H4 (cell line): Measurements from ENCODE around the gene OR10D3. TPM values are rescaled to one million over a fixed set of nuclear protein-coding genes. Genes with fewer than 3 reads are reported as not detected.
"Not testable (repeated sequence)": the region's sequence is repeated elsewhere in the genome, so short reads cannot be mapped to it uniquely, and the experiment has no call there.

Experiments
- DNase-seq: peaks from one replicate; pipeline ENCODE4 v3.0.0-alpha.2; 2015; ENCODE audit warnings: low spot score
- total RNA-seq: library from RNA; depleted of rRNA; stranded (reverse); fragments of >200 nt; shearing (Covaris generic); gene quantifications from 2 replicates; pipeline ENCODE4 v1.2.3, GENCODE V29; 2014

OR10D3 gene
- total RNA-seq, 1 experiment from 2014 or later, result not detected

DNA sequence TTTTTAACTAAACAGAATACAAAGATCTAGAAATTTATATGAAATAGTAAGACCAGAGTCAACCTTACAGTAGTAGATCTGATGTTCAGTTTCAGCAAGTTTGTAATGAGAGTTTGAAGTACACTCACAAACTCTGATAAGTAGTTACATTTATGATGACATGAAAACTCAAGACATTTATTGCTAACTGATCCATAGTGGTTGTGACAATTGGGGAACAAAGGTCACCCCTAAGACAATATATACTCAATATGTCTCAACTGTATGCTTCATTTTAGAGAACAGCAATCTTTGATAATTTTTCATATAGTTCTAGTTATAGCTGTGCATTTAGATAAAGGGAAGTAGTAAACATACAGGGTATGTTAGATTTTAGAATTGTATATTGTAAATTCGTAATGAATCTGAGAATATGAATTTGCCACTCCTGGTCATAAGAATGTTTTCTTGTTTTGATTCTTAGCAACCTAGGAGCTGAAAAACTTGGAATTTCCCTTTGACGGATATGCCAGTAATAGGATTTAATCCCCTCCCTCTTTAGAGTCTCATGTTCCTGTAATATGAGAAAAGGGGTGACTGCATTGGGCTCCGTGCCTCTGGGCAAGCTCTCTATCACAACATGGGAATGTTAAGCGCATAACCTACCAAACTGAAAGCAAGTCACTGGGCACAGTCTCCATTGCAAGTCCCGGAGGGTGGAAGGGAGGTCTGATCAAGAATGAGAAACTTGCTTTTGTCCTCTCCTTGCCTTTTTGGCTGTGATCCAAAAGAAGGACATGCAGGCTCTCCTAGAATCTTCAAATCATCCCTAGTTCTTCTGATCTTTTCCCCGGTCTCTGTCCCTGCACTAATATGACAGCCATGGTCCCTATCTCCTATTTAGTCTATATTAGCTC, 11.4 kb downstream of the OR10D3 start:
- no peak for DNase-seq

DNA sequence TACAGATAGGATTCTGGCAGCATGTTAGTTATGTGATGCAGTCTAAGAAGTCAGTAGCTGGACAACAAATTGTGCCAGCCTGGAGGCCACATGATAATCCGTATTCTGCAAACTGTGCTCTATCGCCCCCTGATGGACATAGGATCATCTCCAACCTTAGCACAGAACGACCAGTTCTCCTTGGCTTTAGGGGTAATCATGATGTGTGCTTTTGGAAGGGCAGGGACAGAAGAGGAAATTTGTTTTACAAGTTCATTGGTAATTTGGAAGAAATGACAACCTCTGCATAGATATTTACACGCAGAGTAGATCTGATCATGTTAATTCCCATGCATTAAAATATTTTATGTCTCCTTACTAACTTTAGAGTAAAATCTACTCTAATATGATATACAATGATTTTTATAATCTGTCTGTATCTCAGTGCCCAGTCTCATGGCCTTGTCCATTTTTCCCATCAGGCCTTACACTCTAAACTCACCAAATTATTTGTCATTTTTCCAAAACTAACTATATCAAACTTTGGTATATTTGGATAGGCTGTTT, 12.1 kb downstream of the OR10D3 start:
- peak; percentile 62 for DNase-seq

DNA sequence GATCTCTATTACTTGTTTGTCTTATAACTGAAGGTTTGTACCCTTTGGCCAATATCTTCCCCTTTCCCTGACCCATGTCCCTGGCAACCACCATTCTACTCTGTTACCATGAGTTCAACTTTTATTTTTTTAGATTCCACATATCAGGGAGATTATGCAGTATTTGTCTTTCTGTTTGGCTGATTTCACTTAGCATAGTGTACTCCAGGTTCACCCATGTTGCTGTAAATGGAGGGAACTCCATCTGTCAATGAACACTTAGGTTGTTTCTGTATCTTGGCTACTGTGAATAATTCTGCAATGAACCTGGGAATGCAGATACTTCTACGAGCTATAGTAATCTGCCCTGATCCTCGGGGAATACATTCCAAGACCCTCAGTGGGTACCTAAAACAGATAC, 14.9 kb downstream of the OR10D3 start:
- DNase-seq, result no peak

DNA sequence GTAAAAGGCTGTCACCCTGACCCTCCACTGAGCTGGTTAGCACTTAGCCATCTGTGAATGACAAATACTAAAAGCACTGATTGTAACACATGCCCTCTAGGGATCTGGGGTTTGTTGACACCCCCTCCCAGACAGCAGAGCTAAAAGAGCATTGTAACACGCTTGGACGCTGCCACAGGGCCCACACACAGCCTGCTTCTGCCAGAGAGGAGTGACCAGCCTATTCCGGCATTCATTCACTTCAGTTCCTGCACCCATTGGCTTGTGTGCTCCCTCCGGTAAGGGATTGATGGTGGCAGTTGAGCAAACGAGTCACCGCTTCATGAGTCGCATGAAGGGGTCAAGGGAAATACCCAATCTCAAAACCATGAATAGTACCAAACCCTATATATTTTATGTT, 15.8 kb downstream of the OR10D3 start:
- no peak for DNase-seq

DNA sequence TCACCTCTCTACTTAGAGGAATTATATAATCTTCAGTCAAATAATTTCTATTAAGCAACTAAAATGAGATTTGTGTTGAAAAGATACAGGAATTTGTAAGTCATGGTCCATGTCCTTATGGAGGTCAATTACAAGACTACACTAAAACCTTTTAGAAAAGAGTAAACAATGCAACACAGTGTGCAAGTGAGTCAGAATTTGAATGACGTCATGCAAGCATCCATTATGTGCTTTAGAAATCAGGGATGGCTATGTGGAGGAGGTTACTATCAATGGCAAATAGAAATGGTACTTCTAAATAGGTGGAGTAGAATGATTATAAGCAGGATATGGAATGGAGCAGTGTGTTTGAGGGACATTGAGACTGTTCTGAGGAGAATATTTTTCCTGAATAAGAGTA, 16.6 kb downstream of the OR10D3 start:
- peak; percentile 28 for DNase-seq

DNA sequence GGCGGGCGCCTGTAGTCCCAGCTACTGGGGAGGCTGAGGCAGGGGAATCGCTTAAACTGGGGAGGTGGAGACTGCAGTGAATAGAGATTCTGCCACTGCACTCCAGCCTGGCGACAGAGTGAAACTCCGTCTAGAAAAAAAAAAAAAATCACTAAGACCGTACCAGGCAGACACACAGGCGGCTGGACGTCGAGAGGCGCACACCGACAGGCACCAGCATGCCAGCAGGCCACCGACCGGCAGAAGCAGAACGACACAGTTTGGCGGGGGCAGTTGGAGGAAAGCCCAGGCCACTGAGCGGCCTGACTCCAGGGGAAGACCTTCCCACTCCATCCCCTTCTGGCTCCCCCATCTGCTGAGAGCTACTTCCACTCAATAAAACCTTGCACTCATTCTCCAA, 17.5 kb downstream of the OR10D3 start:
- no peak for DNase-seq

DNA sequence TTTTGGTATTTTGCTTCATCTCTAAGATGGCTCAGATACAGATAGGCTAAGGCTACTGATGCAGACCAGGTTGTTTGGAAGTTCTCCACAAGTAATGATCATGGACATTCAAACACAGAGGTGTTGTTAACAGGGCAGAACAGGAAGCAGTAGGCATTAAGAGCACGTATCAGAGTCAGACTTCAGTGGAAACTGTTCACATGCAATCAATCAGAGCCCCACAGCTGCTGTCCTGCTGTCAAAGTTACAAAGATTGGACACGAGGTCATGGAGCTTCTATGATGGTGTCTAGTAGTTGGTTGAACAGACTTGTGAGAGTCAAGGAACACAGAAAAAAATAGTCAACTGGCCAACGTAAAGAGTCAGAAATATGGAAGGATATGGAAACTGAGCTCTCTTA, 19.8 kb downstream of the OR10D3 start:
- DNase-seq, result no peak

DNA sequence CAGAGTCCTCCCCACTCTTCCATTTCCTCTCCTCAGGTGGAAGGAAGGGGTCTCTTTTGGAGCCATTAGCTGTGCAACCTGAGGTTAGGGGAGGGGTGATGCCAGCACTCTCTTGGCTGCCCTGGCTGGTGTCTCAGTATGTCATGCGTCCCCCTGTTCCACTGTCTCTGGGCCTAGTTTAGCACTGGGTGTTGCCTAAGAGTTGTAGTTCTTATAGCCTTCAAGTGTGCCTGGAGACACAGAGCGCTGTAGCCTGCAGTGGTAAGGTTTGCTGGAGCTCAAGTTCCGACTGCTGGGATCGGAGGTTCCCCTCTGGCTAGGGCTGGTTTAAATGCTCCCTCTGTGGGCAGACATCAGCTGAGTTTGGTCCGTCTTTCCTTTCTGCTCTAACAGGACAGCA, 20.9 kb downstream of the OR10D3 start:
- no peak for DNase-seq

DNA sequence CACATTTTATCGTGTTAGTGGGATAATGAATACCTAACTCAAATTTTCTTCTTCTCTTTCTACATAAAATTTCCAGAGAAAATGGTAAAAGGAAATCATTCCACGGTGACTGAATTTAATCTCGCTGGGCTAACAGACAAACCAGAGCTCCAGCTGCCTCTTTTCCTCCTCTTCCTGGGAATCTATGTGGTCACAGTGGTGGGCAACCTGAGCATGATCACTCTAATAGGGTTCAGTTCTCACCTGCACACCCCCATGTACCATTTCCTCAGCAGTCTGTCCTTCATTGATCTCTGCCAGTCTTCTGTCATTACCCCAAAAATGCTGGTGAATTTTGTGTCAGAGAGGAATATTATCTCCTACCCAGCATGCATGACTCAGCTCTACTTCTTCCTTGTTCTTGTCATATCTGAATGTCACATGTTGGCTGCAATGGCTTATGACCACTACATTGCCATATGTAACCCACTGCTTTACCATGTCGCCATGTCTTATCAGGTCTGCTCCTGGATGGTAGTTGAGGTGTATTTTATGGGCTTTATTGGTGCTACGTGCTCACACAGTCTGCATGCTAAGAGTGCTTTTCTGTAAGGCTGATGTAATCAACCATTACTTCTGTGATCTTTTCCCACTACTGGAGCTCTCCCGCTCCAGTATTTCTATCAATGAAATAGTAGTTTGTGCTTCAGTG, 24.1 kb downstream of the OR10D3 start:
- DNase-seq, result no peak

DNA sequence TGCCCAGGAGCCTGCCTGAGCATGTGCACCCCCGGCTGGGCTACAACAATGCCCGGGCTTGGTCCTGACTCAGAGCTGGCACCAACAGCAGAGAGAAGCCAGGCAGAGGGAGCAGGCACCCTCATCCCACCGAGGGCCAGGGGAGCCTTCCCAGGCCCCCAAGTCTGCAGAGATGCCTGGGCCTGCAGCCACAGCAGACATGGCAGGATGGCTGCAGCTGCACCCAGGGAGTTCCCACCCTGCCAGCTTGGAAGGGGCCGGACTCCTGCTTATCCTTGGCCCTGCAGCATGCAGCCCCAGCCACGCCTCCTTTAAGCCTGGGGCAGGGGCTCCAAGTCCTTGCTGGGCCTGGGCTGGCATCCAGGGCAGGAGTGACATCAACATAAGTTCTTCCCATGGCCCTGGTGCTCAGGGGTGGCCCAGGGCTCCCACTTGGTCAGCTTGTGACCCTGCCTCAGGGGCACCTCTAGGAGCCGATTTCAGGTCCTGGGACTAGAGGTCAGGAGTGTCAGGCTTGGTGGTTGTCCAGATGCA, 26.7 kb downstream of the OR10D3 start:
- DNase-seq, result no peak

DNA sequence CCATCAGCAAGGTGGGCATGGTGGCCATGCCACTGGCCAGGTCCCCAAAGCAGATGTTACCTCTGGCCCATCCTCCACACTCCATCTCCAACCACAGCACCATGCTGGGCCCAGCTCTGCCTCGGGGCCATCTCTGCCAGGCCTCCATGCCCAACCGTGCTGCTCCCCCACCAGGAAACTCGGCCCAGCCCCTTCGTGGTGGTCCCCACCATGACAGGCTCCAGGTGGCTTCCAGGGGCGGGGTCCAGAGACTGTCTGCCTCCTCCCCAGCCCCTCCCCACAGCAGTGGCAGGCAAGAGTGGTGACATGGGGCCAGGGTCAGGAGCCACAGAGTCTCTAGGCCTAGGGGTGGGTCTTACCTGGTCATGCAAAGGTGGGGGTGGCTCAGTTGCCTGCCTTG, 27.3 kb downstream of the OR10D3 start:
- DNase-seq, result no peak

DNA sequence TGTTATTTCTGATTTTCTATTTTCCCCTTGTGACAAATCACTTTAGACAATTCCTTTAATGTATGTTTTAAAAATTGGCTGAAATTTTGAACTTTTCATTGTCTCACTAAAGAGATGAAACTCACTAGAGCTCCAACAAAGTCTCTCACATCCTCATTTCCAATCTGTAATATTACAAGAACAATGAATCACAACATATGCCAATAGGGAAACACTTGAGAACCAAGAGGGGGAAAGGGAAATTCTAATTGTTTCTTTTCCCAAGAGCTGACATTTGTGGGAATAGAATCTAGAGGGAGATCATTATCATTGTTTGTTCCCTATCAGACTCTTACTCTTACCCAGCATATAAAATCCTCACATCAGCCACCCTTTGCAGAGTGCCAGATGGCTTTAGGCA, 28.2 kb downstream of the OR10D3 start:
- no peak for DNase-seq

DNA sequence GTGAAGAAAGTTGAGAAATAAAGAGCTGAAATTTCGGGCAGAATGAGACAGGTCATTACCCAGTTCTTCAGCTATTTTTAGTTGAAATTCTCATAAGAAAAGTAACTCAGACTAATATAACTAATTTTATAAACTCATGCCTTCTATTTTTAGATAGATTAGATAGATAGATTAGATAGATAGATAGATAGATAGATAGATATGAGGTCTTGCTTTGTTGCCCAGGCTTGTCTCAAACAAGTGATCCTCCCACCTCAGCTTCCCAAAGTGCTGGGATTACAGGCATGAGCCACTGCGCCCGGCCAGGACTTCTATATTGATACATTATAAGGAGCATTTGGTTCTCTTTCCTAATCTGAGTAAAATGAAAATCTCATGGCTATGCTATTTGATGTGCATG, 30.9 kb downstream of the OR10D3 start:
- no peak for DNase-seq

DNA sequence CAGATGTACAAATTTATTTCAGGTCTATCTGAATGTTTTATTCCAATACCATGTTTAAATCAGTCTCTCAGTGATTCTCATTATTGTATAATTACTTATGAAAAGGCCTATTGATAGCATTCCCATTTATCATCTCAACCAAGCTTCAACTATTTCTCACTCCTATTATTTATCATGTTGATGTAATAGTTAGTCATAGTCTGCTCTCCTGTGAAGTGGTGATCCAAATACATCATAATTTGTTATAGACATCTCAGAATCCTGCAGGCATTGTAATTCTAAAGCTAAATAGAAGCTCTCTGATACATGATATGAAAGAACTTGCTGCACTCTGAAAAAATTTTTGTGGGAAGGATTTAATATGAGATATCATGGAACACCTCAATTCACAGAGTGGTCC, 36.0 kb downstream of the OR10D3 start:
- DNase-seq, result no peak

DNA sequence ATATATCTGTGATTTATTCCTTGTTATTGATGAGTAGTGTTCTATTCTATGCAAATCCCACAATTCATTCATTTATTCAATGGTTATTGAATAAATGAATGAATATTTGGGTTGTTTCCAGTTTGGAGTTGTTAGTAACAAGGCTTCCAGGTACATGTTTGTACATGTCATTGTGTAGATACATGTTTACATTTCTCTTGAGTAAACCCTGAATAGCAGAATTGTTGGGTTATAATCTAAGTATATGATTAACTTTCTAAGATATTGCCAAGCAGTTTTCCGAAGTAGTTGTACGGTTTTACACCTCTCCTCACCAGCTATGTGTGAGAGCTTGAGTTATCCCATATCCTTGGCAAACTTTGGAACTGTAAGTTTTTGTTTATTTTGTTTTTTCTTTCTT, 39.3 kb downstream of the OR10D3 start:
- no peak for DNase-seq

DNA sequence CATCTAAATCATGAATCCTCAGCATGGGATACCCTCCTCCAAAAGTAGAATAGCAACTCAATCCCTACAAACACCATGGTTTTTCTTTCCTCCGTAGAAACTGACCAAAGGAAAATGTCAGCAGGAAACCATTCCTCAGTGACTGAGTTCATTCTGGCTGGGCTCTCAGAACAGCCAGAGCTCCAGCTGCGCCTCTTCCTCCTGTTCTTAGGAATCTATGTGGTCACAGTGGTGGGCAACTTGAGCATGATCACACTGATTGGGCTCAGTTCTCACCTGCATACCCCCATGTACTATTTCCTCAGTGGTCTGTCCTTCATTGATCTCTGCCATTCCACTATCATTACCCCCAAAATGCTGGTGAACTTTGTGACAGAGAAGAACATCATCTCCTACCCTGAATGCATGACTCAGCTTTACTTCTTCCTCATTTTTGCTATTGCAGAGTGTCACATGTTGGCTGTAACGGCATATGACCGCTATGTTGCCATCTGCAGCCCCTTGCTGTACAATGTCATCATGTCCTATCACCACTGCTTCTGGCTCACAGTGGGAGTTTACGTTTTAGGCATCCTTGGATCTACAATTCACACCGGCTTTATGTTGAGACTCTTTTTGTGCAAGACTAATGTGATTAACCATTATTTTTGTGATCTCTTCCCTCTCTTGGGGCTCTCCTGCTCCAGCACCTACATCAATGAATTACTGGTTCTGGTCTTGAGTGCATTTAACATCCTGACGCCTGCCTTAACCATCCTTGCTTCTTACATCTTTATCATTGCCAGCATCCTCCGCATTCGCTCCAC, 41.7 kb downstream of the OR10D3 start:
- not testable (repeated sequence) for DNase-seq

DNA sequence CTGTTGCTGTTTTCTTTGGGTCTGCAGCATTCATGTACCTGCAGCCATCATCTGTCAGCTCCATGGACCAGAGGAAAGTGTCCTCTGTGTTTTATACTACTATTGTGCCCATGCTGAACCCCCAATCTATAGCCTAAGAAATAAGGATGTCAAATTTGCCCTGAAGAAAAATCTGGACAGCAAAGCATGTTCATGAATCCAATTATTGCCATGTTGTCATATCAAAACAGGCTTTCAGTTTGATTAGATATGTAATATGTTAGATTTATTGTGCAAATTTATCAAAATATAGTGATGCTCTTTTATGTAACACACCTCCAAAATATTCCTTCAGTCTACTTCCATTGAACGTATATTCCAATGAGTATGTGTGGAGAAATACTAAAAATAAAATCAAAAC, 42.3 kb downstream of the OR10D3 start:
- DNase-seq, result no peak

DNA sequence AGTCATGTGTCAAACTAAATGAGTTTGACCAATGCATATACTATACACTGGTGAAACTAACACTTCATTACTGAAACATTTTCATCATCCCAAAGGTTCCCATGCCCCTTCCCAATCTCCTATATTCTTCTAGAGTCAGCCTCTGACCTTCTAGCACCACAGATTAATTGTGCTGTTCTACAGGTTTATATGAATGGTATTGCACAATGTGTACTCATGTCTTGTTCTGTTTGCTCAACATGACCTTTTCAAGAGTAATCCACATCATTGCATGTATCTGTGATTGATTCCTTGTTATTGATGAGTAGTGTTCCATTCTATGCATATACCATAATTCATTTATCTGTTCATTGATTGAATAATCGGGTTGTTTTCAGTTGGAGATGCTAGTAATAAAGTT, 50.2 kb downstream of the OR10D3 start:
- DNase-seq, result no peak
